ENCODE results near the gene SRMS. TPM values are rescaled to one million over a fixed set of nuclear protein-coding genes. Genes with fewer than 3 reads are reported as not detected.

The SRMS gene, protein sequence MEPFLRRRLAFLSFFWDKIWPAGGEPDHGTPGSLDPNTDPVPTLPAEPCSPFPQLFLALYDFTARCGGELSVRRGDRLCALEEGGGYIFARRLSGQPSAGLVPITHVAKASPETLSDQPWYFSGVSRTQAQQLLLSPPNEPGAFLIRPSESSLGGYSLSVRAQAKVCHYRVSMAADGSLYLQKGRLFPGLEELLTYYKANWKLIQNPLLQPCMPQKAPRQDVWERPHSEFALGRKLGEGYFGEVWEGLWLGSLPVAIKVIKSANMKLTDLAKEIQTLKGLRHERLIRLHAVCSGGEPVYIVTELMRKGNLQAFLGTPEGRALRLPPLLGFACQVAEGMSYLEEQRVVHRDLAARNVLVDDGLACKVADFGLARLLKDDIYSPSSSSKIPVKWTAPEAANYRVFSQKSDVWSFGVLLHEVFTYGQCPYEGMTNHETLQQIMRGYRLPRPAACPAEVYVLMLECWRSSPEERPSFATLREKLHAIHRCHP
- not detected for total RNA-seq

DNA sequence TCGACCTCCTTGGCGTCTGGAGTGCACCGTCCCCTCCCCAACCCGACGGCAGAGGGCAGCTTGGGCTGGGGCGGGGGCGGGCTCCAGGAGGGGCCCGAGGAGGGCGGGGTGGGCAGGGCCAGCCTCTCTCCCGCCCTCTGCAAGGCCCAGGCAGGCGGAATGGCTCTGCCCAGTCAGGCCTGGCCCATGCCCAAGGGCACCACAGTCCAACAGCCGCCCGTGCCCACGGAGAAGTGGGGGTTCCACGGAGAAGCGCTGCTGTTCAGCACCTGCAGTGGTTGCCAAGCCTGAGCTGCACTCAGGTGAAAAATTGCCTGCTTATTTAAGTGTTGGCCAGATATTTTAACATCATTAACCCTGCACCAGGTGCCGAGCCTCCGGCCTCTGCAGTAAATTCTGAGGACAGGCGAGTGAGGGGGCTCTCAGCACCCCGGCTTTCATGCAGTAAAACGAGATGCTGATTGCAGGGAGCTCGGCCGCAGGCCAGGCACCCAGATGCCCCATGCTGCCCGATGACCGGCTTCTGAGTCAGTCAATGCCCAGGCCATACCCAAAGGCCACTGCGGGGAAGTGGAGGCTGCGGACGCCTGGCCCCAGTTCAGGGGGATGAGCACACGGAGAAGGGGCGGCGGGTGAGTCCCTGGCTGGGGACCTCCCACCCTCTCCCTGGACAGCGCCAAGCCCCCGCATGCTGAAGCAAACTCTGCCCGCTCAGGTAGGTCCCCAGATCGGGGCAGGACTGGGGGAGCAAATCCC is at the start of gene SRMS:
Gene SRMS (minus strand): TSS at position 25 of the 756 bp plus-strand sequence. CDS start 286 bp downstream, outside the sequence.
- Histone ChIP-seq H3K36me3 (no peaks in the 10 kb centered on the region), H3K4me1 (peaks cover 0 to 13% (median 3%) of the 10 kb centered on the region in 4 donors), H3K27ac (no peak within 1 kb of the TSS), H3K4me3 (no peak within 1 kb of the TSS), H3K27me3 (peaks cover 0 to 58% of the 10 kb centered on the region in 2 donors), H3K9me3 (no peaks in the 10 kb centered on the region)
- TF ChIP-seq POLR2A (IDR thresholded peaks at IDR 0.05) (no peak), EP300 (IDR thresholded peaks at IDR 0.05) (no peak)
- TF ChIP-seq, protein P1, sequence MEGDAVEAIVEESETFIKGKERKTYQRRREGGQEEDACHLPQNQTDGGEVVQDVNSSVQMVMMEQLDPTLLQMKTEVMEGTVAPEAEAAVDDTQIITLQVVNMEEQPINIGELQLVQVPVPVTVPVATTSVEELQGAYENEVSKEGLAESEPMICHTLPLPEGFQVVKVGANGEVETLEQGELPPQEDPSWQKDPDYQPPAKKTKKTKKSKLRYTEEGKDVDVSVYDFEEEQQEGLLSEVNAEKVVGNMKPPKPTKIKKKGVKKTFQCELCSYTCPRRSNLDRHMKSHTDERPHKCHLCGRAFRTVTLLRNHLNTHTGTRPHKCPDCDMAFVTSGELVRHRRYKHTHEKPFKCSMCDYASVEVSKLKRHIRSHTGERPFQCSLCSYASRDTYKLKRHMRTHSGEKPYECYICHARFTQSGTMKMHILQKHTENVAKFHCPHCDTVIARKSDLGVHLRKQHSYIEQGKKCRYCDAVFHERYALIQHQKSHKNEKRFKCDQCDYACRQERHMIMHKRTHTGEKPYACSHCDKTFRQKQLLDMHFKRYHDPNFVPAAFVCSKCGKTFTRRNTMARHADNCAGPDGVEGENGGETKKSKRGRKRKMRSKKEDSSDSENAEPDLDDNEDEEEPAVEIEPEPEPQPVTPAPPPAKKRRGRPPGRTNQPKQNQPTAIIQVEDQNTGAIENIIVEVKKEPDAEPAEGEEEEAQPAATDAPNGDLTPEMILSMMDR (IDR thresholded peaks at IDR 0.05) = no peak
- DNase-seq (ENCODE audit: low spot score in 2 of 2) = no peak
- 61 to 65% methylated on average over 17 to 30 of the region's 35 CpGs for WGBS, 2 donors

DNA sequence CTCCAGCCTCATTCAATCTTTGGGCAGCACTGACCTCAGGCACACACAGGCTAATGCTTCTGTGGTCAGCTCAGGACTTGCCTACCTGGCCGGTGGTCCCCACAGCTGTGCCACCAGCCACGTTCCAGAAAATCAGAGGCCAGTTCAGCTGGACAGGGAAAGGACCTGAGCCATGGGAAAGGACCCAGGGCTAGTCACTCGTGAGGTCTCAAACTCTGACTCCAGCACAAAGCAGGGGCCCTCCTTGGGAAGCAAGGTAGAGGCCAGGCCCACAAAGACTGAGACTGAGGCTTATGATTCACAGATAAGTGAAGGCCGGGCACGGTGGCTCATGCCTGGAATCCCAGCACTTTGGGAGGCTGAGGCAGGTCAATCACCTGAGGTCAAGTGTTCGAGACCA is 48.9 kb upstream of the SRMS start:
- H3K27ac ChIP-seq = no peak overlapping the region
- peaks cover 0 to 95% (median 14%) of the 10 kb centered on the region in 3 donors for H3K36me3 ChIP-seq
- TF ChIP-seq, protein P1 (IDR thresholded peaks at IDR 0.05) = no peak
- H3K9me3 ChIP-seq = no peaks in the 10 kb centered on the region
- no peak overlapping the region for H3K4me3 ChIP-seq
- H3K4me1 ChIP-seq = peaks cover 0 to 8% (median 0%) of the 10 kb centered on the region in 4 donors
- DNase-seq (ENCODE audit: low spot score in 2 of 2) = no peak
- WGBS, 2 donors = 93 to 97% methylated on average over 6 of the region's 6 CpGs
- no peaks in the 10 kb centered on the region for H3K27me3 ChIP-seq

DNA sequence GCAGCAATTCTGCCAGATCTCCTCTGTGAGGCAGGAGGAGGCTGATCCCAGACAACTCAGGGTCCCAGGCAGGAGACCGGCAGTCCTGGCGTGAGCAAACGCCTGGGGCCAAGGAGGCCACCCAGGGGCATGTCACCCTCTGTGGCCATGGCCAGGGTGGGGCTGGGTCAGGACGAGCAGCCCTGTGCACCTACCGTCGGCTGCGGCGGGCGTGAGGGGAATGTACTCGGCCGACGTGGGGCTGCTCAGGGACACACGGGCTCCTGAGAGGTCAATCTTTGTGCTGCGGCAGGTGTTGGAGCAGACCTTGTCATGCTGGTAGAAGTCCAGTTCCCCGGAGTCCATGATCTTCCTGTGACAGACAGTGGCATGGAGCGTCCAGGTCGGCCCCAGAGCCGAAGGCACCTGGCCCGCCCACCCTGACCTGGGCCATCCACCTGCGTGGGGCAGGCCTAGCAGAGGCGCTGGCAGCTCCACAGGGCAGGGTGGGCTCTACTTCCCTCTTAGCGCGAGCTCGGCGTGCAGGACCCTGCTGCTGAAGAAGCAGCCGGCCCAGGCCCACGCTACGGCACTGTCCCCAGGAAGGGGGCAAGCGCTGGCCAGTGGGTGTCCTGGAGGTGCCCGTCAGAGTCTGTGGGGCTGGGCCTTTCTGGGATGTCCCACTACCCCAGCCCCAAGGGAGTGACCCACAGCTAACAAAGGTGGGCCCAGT is 48.0 kb upstream of the SRMS start:
- Histone ChIP-seq H3K27ac (no peak overlapping the region), H3K4me1 (peaks cover 0 to 8% (median 0%) of the 10 kb centered on the region in 4 donors), H3K9me3 (no peaks in the 10 kb centered on the region), H3K27me3 (no peaks in the 10 kb centered on the region), H3K36me3 (peaks cover 0 to 95% (median 20%) of the 10 kb centered on the region in 3 donors), H3K4me3 (no peak overlapping the region)
- TF ChIP-seq, protein P1 (IDR thresholded peaks at IDR 0.05) = no peak
- TF ChIP-seq EP300 (IDR thresholded peaks at IDR 0.05) = no peak
- TF ChIP-seq POLR2A (IDR thresholded peaks at IDR 0.05) = no peak
- WGBS, 2 donors = 83 to 88% methylated on average over 11 to 25 of the region's 30 CpGs
- DNase-seq (ENCODE audit: low spot score in 2 of 2) = no peak

DNA sequence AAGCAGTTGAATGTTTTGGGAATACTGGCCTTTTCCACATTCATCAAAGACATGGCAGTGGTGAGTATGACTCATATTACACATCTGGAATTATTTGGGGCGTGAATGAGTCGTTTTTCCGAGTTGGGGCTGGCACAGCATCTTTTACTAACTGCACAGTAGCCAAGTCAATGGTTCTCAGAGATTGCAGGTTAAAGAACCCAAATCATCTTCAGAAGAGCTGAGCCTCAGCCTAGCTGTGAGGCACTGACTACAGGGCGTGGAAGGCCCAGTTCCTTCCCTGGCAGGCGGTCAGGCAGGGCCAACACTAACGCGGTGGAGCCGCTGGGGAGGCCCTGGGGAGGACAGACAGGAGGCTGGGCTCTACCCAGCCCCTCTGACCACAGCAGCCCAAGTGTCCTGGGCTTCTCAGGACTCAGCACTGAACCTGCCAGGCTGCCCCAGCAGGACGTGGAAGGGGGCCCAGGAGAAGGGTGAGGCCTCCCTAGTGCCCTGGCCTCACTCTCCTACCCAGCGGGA is 46.6 kb upstream of the SRMS start:
- Histone ChIP-seq H3K4me3 (no peak overlapping the region), H3K9me3 (no peaks in the 10 kb centered on the region), H3K4me1 (peaks cover 0 to 16% (median 0%) of the 10 kb centered on the region in 4 donors), H3K27ac (peak overlapping the region in 3 of 4 donors; percentile 44 to 53 (median 50)), H3K27me3 (no peaks in the 10 kb centered on the region), H3K36me3 (peaks cover 0 to 96% (median 25%) of the 10 kb centered on the region in 3 donors)
- 71 to 79% methylated on average over 5 to 10 of the region's 10 CpGs for WGBS, 2 donors
- TF ChIP-seq EP300 (IDR thresholded peaks at IDR 0.05) (no peak), POLR2A (IDR thresholded peaks at IDR 0.05) (no peak)
- TF ChIP-seq, protein P1 (IDR thresholded peaks at IDR 0.05) = no peak
- peak in 1 of 2 donors; percentile 23 for DNase-seq (ENCODE audit: low spot score in 2 of 2)
